K562 (cell line): Measurements from ENCODE around the gene CLEC18C. TPM values are rescaled to one million over a fixed set of nuclear protein-coding genes. Genes with fewer than 3 reads are reported as not detected.

Source experiments
- ATAC-seq: fragments of 200-7000 bp; cut with Tn5 transposase; 3 replicates; pipeline ENCODE4 v1.9.1; 2020; ENCODE audit warnings: moderate library complexity
- BruUV-seq: library from RNA; stranded (reverse); fragments of 400-500 nt; replicated peaks from 2 replicates; lab custom pipeline; 2021; lab: Mats Ljungman, UMichigan
- CTCF ChIA-PET: fragments of 300-600 bp; formaldehyde crosslinking; extraction: SDS; loops from one replicate; lab custom pipeline; 2021; ENCODE audit warnings: low intra/inter-chr PET ratio; lab: Yijun Ruan, JAX
- POLR2A ChIA-PET: fragments of 300-600, 350-650 bp; sonication (Branson Sonifier 250); formaldehyde crosslinking; extraction: SDS; loops from one replicate; lab custom pipeline; 2021; ENCODE audit warnings: antibody characterized with exemption, inconsistent platforms; lab: Yijun Ruan, JAX
- DNase-seq, 4 experiments: peaks; one replicate each; pipeline versions ENCODE4 v3.0.0 to v3.0.0-alpha.2; 2011 to 2018; ENCODE audit warnings: low spot score in 3 of 4, mixed read lengths in 3 of 4; ENCODE audit errors: extremely low read depth in 1 of 4
- FAIRE-seq: peaks from 2 replicates; lab custom pipeline; 2011; peaks lifted over from hg19 to GRCh38; lab: Jason Lieb, UNC
- H2AFZ ChIP-seq: 2 replicates; pipeline ENCODE4 v1.6.0; 2011; ENCODE audit warnings: low read depth, low read length, control low read depth, inconsistent platforms
- H3K27ac ChIP-seq: fragments of 200-600 bp; 3 replicates; pipeline ENCODE4 v1.8.0; 2011; ENCODE audit warnings: low read depth, mild to moderate bottlenecking, control low read depth, inconsistent platforms, low read length, moderate library complexity, mixed read lengths; ENCODE audit errors: extremely low read depth
- H3K27me3 ChIP-seq, 2 experiments: fragments of 300-600 bp in 1 of 2; 2 replicates in 1 of 2; 3 replicates in 1 of 2; pipeline versions ENCODE4 v1.6.0 to v1.8.0; 2011; ENCODE audit warnings: inconsistent platforms in 2 of 2, low read length in 2 of 2, mild to moderate bottlenecking in 1 of 2, mixed read lengths in 1 of 2, moderate library complexity in 1 of 2; ENCODE audit not compliant: control insufficient read depth in 2 of 2, insufficient read depth in 2 of 2
- H3K36me3 ChIP-seq: fragments of 300-600 bp; 3 replicates; pipeline ENCODE4 v1.8.0; 2011; ENCODE audit warnings: mild to moderate bottlenecking, low read length, inconsistent platforms; ENCODE audit not compliant: control insufficient read depth, insufficient read depth
- H3K4me1 ChIP-seq, 2 experiments: fragments of 200-600 bp in 1 of 2; replicated peaks in 1 of 2; 2 replicates in 1 of 2; 3 replicates in 1 of 2; pipeline versions ENCODE4 v1.5.1 to v1.8.0; 2011; ENCODE audit warnings: inconsistent platforms in 2 of 2, low read length in 2 of 2, mild to moderate bottlenecking in 1 of 2, mixed read lengths in 1 of 2, moderate library complexity in 1 of 2; ENCODE audit not compliant: control insufficient read depth in 2 of 2, insufficient read depth in 2 of 2
- H3K4me2 ChIP-seq: 2 replicates; pipeline ENCODE4 v1.6.1; 2011; ENCODE audit warnings: low read length, control low read depth, inconsistent platforms, mixed read lengths; ENCODE audit not compliant: insufficient read depth
- H3K4me3 ChIP-seq: fragments of 200-600 bp; sonication (generic), shearing (Covaris generic); 2 replicates; pipeline ENCODE4 v1.5.1; 2016; ENCODE audit warnings: control low read depth, inconsistent platforms
- H3K79me2 ChIP-seq: fragments of 200-600 bp; 3 replicates; pipeline ENCODE4 v1.8.0; 2011; ENCODE audit warnings: low read length, inconsistent platforms; ENCODE audit not compliant: control insufficient read depth, insufficient read depth
- H3K9ac ChIP-seq, 2 experiments: 2 replicates each; pipeline versions ENCODE4 v1.6.0 to v1.6.1; 2011; ENCODE audit warnings: low read depth in 2 of 2, low read length in 2 of 2, control low read depth in 1 of 2, inconsistent platforms in 1 of 2, mild to moderate bottlenecking in 1 of 2, mixed read lengths in 1 of 2; ENCODE audit not compliant: insufficient read depth in 1 of 2
- H3K9me1 ChIP-seq: one replicate; pipeline ENCODE4 v1.6.0; 2011; ENCODE audit warnings: inconsistent platforms, mild to moderate bottlenecking, low read length, moderate library complexity; ENCODE audit not compliant: control insufficient read depth, insufficient read depth
- H3K9me3 ChIP-seq: replicated peaks from 2 replicates; pipeline ENCODE4 v1.5.1; 2011; ENCODE audit warnings: low read depth, low read length, inconsistent platforms; ENCODE audit not compliant: control insufficient read depth, insufficient read depth
- H4K20me1 ChIP-seq: replicated peaks from 2 replicates; pipeline ENCODE4 v1.6.1; 2011; ENCODE audit warnings: low read length, inconsistent platforms, mixed read lengths; ENCODE audit not compliant: control insufficient read depth, insufficient read depth
- ARID3A ChIP-seq: IDR thresholded peaks from 2 replicates; pipeline ENCODE4 v1.6.1; 2012; ENCODE audit warnings: low read depth, low read length, improper control_type of control experiment, borderline replicate concordance
- DPF2 ChIP-seq: fragments of 450-650 bp; IDR thresholded peaks from 2 replicates; pipeline ENCODE4 v1.6.1; 2016
- POLR2AphosphoS5 ChIP-seq: IDR thresholded peaks from 2 replicates; pipeline ENCODE4 v1.6.1; 2011; ENCODE audit warnings: mild to moderate bottlenecking, low read depth, low read length, moderate library complexity; ENCODE audit not compliant: control insufficient read depth, insufficient read depth
- POLR2G ChIP-seq: fragments of 200-400 bp; formaldehyde crosslinking; IDR thresholded peaks from 2 replicates; pipeline ENCODE4 v1.6.1; 2017; ENCODE audit warnings: low read depth, mild to moderate bottlenecking, antibody characterized with exemption, low read length, moderate library complexity
- SNAPC5 ChIP-seq: fragments of 250-450 bp; sonication (Bioruptor Pico); IDR thresholded peaks from 2 replicates; pipeline ENCODE4 v1.8.0; 2021; ENCODE audit warnings: moderate library complexity, mild to moderate bottlenecking, inconsistent platforms
- STAT5A ChIP-seq: IDR thresholded peaks from 2 replicates; pipeline ENCODE4 v1.6.1; 2012; ENCODE audit warnings: low read length, inconsistent platforms, borderline replicate concordance
- ZBTB11 ChIP-seq, 3 experiments: fragments of 200-800 bp in 1 of 3; fragments of 250-450 bp in 1 of 3; fragments of 450-650 bp in 1 of 3; sonication (Bioruptor Pico) in 1 of 3; sonication (Bioruptor generic) in 1 of 3; formaldehyde crosslinking in 1 of 3; IDR thresholded peaks; 2 replicates each; pipeline versions ENCODE4 v1.6.1 to v1.8.0; 2016 to 2022; ENCODE audit warnings: mild to moderate bottlenecking in 2 of 3, missing genetic modification characterization in 2 of 3, missing compliant biosample characterization in 1 of 3, moderate library complexity in 1 of 3
- ZFP36 ChIP-seq: fragments of 150-350 bp; IDR thresholded peaks from 2 replicates; pipeline ENCODE4 v1.6.1; 2018; ENCODE audit warnings: low read length, low read depth; ENCODE audit not compliant: partially characterized antibody
- ZNF165 ChIP-seq: fragments of 250-450 bp; sonication (Bioruptor Pico); IDR thresholded peaks from 2 replicates; pipeline ENCODE4 v1.4.0; 2020; ENCODE audit warnings: borderline replicate concordance
- WGBS: fragments of 100-300 bp; shearing (Covaris generic); methylation state at CpG from one replicate; pipeline ENCODE4 v1.1.6; 2016; ENCODE audit warnings: low coverage, mixed read lengths; ENCODE audit not compliant: insufficient coverage; ENCODE audit errors: missing lambda C conversion rate; 5-methylcytosine and 5-hydroxymethylcytosine counted together
- in situ Hi-C: fragments of 300-500 bp; cut with MboI; formaldehyde crosslinking; loops from 4 replicates; pipeline ENCODE4 v1.15.0; 2018; ENCODE audit warnings: inconsistent platforms, mixed read lengths
- intact Hi-C: fragments of 100-400 bp; cut with micrococcal nuclease; formaldehyde crosslinking; loops from 2 replicates; pipeline ENCODE4 v1.14.2; 2022
- polyA plus RNA-seq, 8 experiments: library from polyadenylated mRNA; depleted of rRNA in 4 of 8; stranded (reverse) in 5 of 8; unstranded in 3 of 8; fragments of >200 nt; fragmentation: Nextera tagmentation in 2 of 8; fragmentation: Illumina TruSeq in 1 of 8; extraction: Ambion mirVana in 2 of 8; extraction: Trizol in 1 of 8; gene quantifications; 2 replicates each; pipeline versions ENCODE4 v1.2.1 to v1.2.3, GENCODE V29; 2011 to 2014; ENCODE audit warnings: inconsistent platforms in 1 of 8, missing spikeins in 1 of 8
- total RNA-seq, 7 experiments: library from RNA; depleted of rRNA in 6 of 7; stranded (reverse); fragments of >200 nt in 6 of 7; fragmentation: Illumina TruSeq in 2 of 7; extraction: Trizol in 2 of 7; gene quantifications; 2 replicates each; pipeline versions ENCODE4 v1.2.1 to v1.2.3, GENCODE V29; 2011 to 2021; ENCODE audit warnings: low replicate concordance in 1 of 7
- TF ChIP-seq, protein P1 (sequence below): sonication (generic); formaldehyde crosslinking; IDR thresholded peaks from 2 replicates; pipeline ENCODE4 v1.8.1; 2023; ENCODE audit warnings: mild to moderate bottlenecking, missing genetic modification reagents

CLEC18C gene
- total and polyA plus RNA-seq, 9 of the 15 experiments (the other 6 are each of a cell fraction or from before 2014, with no cell fraction given) = 0.06 to 1.0 (median 0.54) TPM; not detected in 2

GRCh38 chr16:70161350-70161749, 12.2 kb upstream of the CLEC18C start (continued):
- TF ChIP-seq, protein P1, sequence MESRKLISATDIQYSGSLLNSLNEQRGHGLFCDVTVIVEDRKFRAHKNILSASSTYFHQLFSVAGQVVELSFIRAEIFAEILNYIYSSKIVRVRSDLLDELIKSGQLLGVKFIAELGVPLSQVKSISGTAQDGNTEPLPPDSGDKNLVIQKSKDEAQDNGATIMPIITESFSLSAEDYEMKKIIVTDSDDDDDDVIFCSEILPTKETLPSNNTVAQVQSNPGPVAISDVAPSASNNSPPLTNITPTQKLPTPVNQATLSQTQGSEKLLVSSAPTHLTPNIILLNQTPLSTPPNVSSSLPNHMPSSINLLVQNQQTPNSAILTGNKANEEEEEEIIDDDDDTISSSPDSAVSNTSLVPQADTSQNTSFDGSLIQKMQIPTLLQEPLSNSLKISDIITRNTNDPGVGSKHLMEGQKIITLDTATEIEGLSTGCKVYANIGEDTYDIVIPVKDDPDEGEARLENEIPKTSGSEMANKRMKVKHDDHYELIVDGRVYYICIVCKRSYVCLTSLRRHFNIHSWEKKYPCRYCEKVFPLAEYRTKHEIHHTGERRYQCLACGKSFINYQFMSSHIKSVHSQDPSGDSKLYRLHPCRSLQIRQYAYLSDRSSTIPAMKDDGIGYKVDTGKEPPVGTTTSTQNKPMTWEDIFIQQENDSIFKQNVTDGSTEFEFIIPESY (CRISPR knock-in tag) = 0 out of 2 replicates have a peak, but pooled peaks have one; percentile 15
- TF ChIP-seq POLR2G (no peak), ARID3A (no peak)

DNA sequence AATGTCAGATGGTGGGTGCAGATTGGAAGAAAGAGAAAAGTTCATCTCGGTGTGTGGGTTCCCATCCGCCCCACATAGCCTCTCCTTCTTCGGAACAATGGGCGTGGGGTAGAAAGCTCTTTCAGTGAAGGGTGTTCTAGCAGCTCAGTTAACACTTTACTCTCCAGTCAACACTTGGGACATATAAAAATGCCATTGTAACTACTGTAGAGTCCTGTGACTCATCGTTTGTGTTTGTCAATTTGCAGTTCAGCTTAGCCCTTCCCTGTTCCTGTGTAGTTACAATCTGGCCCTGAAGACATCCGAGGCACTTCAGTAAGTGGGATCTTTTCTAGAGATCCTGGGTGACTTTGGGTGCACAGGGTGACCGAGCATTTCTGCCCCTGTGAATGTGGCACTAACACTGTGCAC, 11.5 kb upstream of the CLEC18C start:
- in situ Hi-C loops = loop anchor here (10.0 kb wide), 1 partner anchor 217 kb away; no protein-coding TSS in a partner anchor
- intact Hi-C loops = no loop called here
- no peak; the same call in 1 of the 3 replicates for ATAC-seq
- no TSS peak for BruUV-seq
- no peaks in the 10 kb centered on the region; a peak in 1 of 5 replicates for H3K27me3 ChIP-seq
- FAIRE-seq = no peak
- H3K9me1 ChIP-seq = no peaks in the 10 kb centered on the region
- peak in 3 of 4 experiments; percentile 17 to 23 (median 17) for DNase-seq
- peaks cover 0 to 4% of the 10 kb centered on the region in 2 experiments; a peak in 1 of 5 replicates for H3K4me1 ChIP-seq
- no peaks in the 10 kb centered on the region for H3K79me2 ChIP-seq
- WGBS = 43% methylated on average over 7 of the region's 7 CpGs
- no peak overlapping the region for H3K4me3 ChIP-seq
- no peak overlapping the region for H3K9ac ChIP-seq
- no peak overlapping the region for H3K4me2 ChIP-seq
- ChIA-PET CTCF (no interaction called here), POLR2A (interaction anchor here (0.5 to 0.6 kb wide), 2 partner anchors 90 to 1335 kb away, joined by 3 read pairs; partner anchors contain the start of gene EXOSC6)
- H3K9me3 ChIP-seq = no peaks in the 10 kb centered on the region
- H3K36me3 ChIP-seq = peaks cover 54% of the 10 kb centered on the region
- no peak overlapping the region for H2AFZ ChIP-seq
- peaks cover 3% of the 10 kb centered on the region; the same call in 1 of the 2 replicates for H4K20me1 ChIP-seq
- no peak overlapping the region for H3K27ac ChIP-seq
- TF ChIP-seq SNAPC5 (no peak), ZFP36 (no peak), DPF2 (no peak), ZNF165 (CRISPR knock-in tag) (no peak), POLR2AphosphoS5 (peak; percentile 30; the same call in 1 of the 2 replicates), STAT5A (no peak), ZBTB11 (CRISPR knock-in tag; IDR thresholded peaks at IDR 0.05) (peak in 1 of 3 experiments; percentile 26; a peak in 1 of 6 replicates)
